Measurements from ENCODE around the gene ZSCAN4.

The ZSCAN4 gene

DNA sequence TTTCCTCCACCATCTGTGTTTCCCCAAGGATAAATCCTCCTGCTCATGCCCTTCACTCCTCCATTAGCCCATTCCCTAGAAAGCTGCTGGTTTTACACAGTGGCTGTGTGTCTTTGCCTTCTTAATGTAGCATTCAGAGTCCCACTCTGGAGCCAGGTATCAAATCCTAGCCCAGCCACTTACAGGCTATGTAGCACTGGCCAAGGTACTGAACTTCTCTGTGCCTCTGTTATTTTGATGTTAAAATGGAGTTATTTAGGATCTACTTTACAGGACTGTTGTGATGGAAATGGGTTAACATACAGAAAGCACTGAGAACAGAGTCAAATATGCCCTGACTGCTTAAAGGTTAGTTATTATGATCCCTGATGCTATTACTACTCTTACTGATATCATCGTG lies 1.5 kb upstream of the ZSCAN4 start:
- Histone ChIP-seq H3K9ac (no peak overlapping the region), H3K79me2 (ENCODE audit: insufficient read depth, low read depth) (no peaks in the 10 kb centered on the region), H3K4me1 (ENCODE audit: low read depth, poor library complexity, severe bottlenecking) (no peaks in the 10 kb centered on the region), H3K27me3 (ENCODE audit: insufficient read depth, low read depth) (no peaks in the 10 kb centered on the region), H4K20me1 (ENCODE audit: insufficient read depth) (no peaks in the 10 kb centered on the region), H3K36me3 (ENCODE audit: insufficient read depth) (no peaks in the 10 kb centered on the region), H2AFZ (ENCODE audit: low read depth) (no peak overlapping the region), H3K4me2 (no peak overlapping the region), H3K4me3 (IDR thresholded peaks at IDR 0.05; ENCODE audit: insufficient read depth, low read depth, low read length) (no peak overlapping the region), H3K27ac (no peak overlapping the region)
- TF ChIP-seq, protein P1, sequence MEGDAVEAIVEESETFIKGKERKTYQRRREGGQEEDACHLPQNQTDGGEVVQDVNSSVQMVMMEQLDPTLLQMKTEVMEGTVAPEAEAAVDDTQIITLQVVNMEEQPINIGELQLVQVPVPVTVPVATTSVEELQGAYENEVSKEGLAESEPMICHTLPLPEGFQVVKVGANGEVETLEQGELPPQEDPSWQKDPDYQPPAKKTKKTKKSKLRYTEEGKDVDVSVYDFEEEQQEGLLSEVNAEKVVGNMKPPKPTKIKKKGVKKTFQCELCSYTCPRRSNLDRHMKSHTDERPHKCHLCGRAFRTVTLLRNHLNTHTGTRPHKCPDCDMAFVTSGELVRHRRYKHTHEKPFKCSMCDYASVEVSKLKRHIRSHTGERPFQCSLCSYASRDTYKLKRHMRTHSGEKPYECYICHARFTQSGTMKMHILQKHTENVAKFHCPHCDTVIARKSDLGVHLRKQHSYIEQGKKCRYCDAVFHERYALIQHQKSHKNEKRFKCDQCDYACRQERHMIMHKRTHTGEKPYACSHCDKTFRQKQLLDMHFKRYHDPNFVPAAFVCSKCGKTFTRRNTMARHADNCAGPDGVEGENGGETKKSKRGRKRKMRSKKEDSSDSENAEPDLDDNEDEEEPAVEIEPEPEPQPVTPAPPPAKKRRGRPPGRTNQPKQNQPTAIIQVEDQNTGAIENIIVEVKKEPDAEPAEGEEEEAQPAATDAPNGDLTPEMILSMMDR (conservative IDR thresholded peaks at IDR 0.05; ENCODE audit: low read depth, low read length): no peak

DNA sequence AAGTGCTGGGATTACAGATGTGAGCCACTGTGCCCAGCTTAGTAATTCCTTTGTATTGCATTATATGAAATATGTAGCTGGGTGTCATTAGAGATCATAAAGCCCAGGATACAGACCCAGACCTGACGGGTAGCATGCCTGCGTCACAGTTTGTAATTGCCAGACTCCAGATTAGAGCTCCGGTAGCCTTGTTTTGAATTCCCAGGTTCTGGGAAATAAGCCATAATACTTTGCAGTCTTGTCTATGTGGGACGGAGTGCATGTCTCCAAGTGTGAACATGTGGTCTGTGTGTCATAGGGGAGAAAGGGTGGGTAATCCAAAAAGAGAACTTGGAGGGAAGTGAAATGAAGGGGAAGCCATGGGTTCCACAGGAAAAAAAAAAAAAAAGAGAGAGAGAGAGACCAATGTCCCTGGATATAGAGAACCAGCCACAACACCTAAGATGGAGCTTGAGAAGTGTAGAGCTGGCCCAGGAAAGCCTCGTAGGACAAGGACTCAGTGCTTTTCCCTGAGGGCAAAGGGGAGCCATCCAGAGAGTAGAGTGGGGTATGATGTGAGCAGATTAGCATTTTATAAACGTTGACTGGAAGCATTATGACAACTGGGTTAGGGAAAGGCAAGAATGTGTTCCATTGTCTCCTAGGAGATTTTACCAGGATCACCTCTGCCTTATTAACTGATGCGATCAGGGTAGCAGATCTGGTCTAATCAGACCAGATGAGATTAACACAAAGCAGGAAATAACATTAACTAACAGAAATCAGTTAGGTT lies 2.6 kb downstream of the ZSCAN4 start:
- Histone ChIP-seq H2AFZ (ENCODE audit: low read depth) (no peak overlapping the region), H3K4me3 (IDR thresholded peaks at IDR 0.05; ENCODE audit: insufficient read depth, low read depth, low read length) (no peak overlapping the region), H3K9ac (no peak overlapping the region), H3K79me2 (ENCODE audit: insufficient read depth, low read depth) (no peaks in the 10 kb centered on the region), H3K4me1 (ENCODE audit: low read depth, poor library complexity, severe bottlenecking) (no peaks in the 10 kb centered on the region), H3K27me3 (ENCODE audit: insufficient read depth, low read depth) (no peaks in the 10 kb centered on the region), H3K4me2 (no peak overlapping the region), H3K36me3 (ENCODE audit: insufficient read depth) (no peaks in the 10 kb centered on the region), H4K20me1 (ENCODE audit: insufficient read depth) (no peaks in the 10 kb centered on the region), H3K27ac (no peak overlapping the region)
- TF ChIP-seq, protein P1 (conservative IDR thresholded peaks at IDR 0.05; ENCODE audit: low read depth, low read length): no peak

DNA sequence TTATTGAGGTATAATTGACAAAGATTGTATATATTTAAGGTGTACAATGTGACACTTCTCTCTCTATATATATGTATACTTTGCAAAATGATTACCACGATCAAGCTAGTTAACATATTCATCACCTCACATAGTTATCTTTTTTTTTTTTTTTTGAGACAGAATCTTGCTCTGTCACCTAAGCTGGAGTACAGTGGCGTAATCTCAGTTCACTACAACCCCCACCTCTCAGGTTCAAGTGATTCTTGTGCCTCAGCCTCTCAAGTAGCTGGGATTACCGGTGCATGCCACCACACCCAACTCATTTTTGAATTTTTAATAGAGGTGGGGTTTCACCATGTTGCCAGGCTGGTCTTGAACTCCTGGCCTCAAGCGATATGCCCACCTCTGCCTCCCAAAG lies 3.7 kb downstream of the ZSCAN4 start:
- H3K4me1 ChIP-seq (ENCODE audit: low read depth, poor library complexity, severe bottlenecking): no peaks in the 10 kb centered on the region
- no peaks in the 10 kb centered on the region for H3K79me2 ChIP-seq (ENCODE audit: insufficient read depth, low read depth)
- no peak overlapping the region for H3K4me3 ChIP-seq (IDR thresholded peaks at IDR 0.05; ENCODE audit: insufficient read depth, low read depth, low read length)
- TF ChIP-seq, protein P1 (conservative IDR thresholded peaks at IDR 0.05; ENCODE audit: low read depth, low read length): no peak
- H3K36me3 ChIP-seq (ENCODE audit: insufficient read depth): no peaks in the 10 kb centered on the region
- H3K27me3 ChIP-seq (ENCODE audit: insufficient read depth, low read depth): no peaks in the 10 kb centered on the region
- no peak overlapping the region for H3K27ac ChIP-seq
- H4K20me1 ChIP-seq (ENCODE audit: insufficient read depth): no peaks in the 10 kb centered on the region
- H3K9ac ChIP-seq: no peak overlapping the region
- H2AFZ ChIP-seq (ENCODE audit: low read depth): no peak overlapping the region
- H3K4me2 ChIP-seq: no peak overlapping the region

DNA sequence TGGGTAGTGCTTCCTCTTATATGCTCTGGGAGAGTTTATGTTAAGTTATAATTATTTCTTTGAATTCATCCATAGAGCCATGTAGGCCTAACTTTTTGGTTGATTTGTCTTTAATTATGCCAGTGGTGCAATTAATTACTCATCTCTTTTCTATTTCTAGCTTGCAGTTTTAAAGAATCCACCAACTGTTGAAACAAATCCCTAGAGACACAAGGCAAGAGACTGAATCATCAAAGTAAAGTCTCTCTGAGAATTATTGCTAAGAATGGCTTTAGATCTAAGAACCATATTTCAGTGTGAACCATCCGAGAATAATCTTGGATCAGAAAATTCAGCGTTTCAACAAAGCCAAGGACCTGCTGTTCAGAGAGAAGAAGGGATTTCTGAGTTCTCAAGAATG lies 7.1 kb downstream of the ZSCAN4 start:
- H3K4me1 ChIP-seq (ENCODE audit: low read depth, poor library complexity, severe bottlenecking): no peaks in the 10 kb centered on the region
- no peak overlapping the region for H3K4me2 ChIP-seq
- TF ChIP-seq, protein P1 (conservative IDR thresholded peaks at IDR 0.05; ENCODE audit: low read depth, low read length): no peak

More for the DNA sequence above, 7.1 kb downstream of the ZSCAN4 start:
- Histone ChIP-seq H3K36me3 (ENCODE audit: insufficient read depth) (no peaks in the 10 kb centered on the region), H3K27ac (no peak overlapping the region), H4K20me1 (ENCODE audit: insufficient read depth) (no peaks in the 10 kb centered on the region), H2AFZ (ENCODE audit: low read depth) (no peak overlapping the region), H3K9ac (no peak overlapping the region), H3K79me2 (ENCODE audit: insufficient read depth, low read depth) (no peaks in the 10 kb centered on the region), H3K27me3 (ENCODE audit: insufficient read depth, low read depth) (no peaks in the 10 kb centered on the region), H3K4me3 (IDR thresholded peaks at IDR 0.05; ENCODE audit: insufficient read depth, low read depth, low read length) (no peak overlapping the region)

All from KMS-11 (cell line).